IMR-90 (cell line): ENCODE results near the gene NREP. TPM values are rescaled to one million over a fixed set of nuclear protein-coding genes. Genes with fewer than 3 reads are reported as not detected.
A peak's percentile ranks its signal among the peaks of the same experiment; 100 is the strongest.

Source experiments
- ATAC-seq: fragments of 200-7000 bp; cut with Tn5 transposase; 2 replicates; pipeline ENCODE4 v1.9.1; 2020; ENCODE audit warnings: low read depth, mild to moderate bottlenecking, moderate library complexity
- BruUV-seq: library from RNA; stranded (reverse); fragments of 400-500 nt; replicated peaks from 2 replicates; lab custom pipeline; 2021; lab: Mats Ljungman, UMichigan
- CTCF ChIA-PET: fragments of 300-600 bp; formaldehyde crosslinking; extraction: SDS; loops from one replicate; lab custom pipeline; 2021; ENCODE audit warnings: antibody characterized with exemption; lab: Yijun Ruan, JAX
- POLR2A ChIA-PET: fragments of 300-600 bp; sonication (Branson Sonifier 250); formaldehyde crosslinking; loops from one replicate; lab custom pipeline; 2022; ENCODE audit warnings: antibody characterized with exemption; ENCODE audit not compliant: unreplicated experiment; lab: Charles Lee
- DNase-seq: peaks from one replicate; pipeline ENCODE4 v3.0.0; 2013
- H2AFZ ChIP-seq: replicated peaks from 2 replicates; pipeline ENCODE3; 2013; ENCODE audit warnings: low read length, mild to moderate bottlenecking; ENCODE audit not compliant: poor library complexity
- H2AK5ac ChIP-seq: 2 replicates; pipeline ENCODE4 v1.6.1; 2013; ENCODE audit warnings: low read depth, low read length, inconsistent platforms
- H2AK9ac ChIP-seq: replicated peaks from 2 replicates; pipeline ENCODE3; 2013; ENCODE audit warnings: mild to moderate bottlenecking, low read depth, low read length, moderate library complexity; ENCODE audit not compliant: poor library complexity
- H2BK120ac ChIP-seq: 2 replicates; pipeline ENCODE4 v1.6.1; 2013; ENCODE audit warnings: low read depth, low read length, inconsistent platforms
- H2BK15ac ChIP-seq: 3 replicates; pipeline ENCODE4 v1.6.1; 2013; ENCODE audit warnings: low read depth, low read length, inconsistent platforms
- H2BK20ac ChIP-seq: 2 replicates; pipeline ENCODE4 v1.6.1; 2013; ENCODE audit warnings: low read depth, mild to moderate bottlenecking, inconsistent platforms, low read length, moderate library complexity
- H2BK5ac ChIP-seq: 2 replicates; pipeline ENCODE4 v1.6.1; 2013; ENCODE audit warnings: mild to moderate bottlenecking, low read depth, low read length, inconsistent platforms; ENCODE audit not compliant: poor library complexity, severe bottlenecking
- H3K14ac ChIP-seq: replicated peaks from 2 replicates; pipeline ENCODE4 v1.6.1; 2013; ENCODE audit warnings: low read depth, low read length, inconsistent platforms
- H3K18ac ChIP-seq: 2 replicates; pipeline ENCODE4 v1.6.1; 2013; ENCODE audit warnings: low read depth, low read length, control low read depth
- H3K23ac ChIP-seq: 2 replicates; pipeline ENCODE4 v1.6.1; 2013; ENCODE audit warnings: low read depth, low read length, inconsistent platforms
- H3K27ac ChIP-seq: 2 replicates; pipeline ENCODE4 v1.5.1; 2013; ENCODE audit warnings: mild to moderate bottlenecking, control low read depth, low read length; ENCODE audit not compliant: insufficient read depth
- H3K27me3 ChIP-seq: 2 replicates; pipeline ENCODE4 v1.6.1; 2013; ENCODE audit warnings: low read length; ENCODE audit not compliant: control insufficient read depth, insufficient read depth
- H3K36me3 ChIP-seq: 2 replicates; pipeline ENCODE4 v1.6.1; 2013; ENCODE audit warnings: low read length, mixed read lengths; ENCODE audit not compliant: control insufficient read depth, insufficient read depth
- H3K4ac ChIP-seq: 2 replicates; pipeline ENCODE4 v1.6.1; 2013; ENCODE audit warnings: low read depth, low read length, inconsistent platforms
- H3K4me1 ChIP-seq: 2 replicates; pipeline ENCODE4 v1.6.1; 2013; ENCODE audit warnings: low read length, mixed read lengths; ENCODE audit not compliant: control insufficient read depth, insufficient read depth
- H3K4me2 ChIP-seq: 2 replicates; pipeline ENCODE4 v1.6.1; 2013; ENCODE audit warnings: low read depth, mild to moderate bottlenecking, control low read depth, low read length, moderate library complexity
- H3K4me3 ChIP-seq: 2 replicates; pipeline ENCODE4 v1.5.1; 2013; ENCODE audit warnings: low read depth, mild to moderate bottlenecking, control low read depth, low read length, moderate library complexity; ENCODE audit not compliant: insufficient read depth
- H3K56ac ChIP-seq: 2 replicates; pipeline ENCODE4 v1.6.1; 2013; ENCODE audit warnings: low read length, inconsistent platforms; ENCODE audit not compliant: insufficient read depth; ENCODE audit errors: extremely low read depth
- H3K79me1 ChIP-seq, 2 experiments: 2 replicates each; pipeline ENCODE4 v1.6.1; 2013; ENCODE audit warnings: low read length in 2 of 2, inconsistent platforms in 1 of 2, low read depth in 1 of 2
- H3K9ac ChIP-seq: 2 replicates; pipeline ENCODE4 v1.6.1; 2013; ENCODE audit warnings: low read depth, low read length, control low read depth
- H3K9me1 ChIP-seq: 2 replicates; pipeline ENCODE4 v1.6.1; 2013; ENCODE audit warnings: low read length, inconsistent platforms; ENCODE audit not compliant: insufficient read depth
- H3K9me3 ChIP-seq: 2 replicates; pipeline ENCODE4 v1.6.1; 2013; ENCODE audit warnings: low read length; ENCODE audit not compliant: control insufficient read depth, insufficient read depth
- H4K20me1 ChIP-seq: 2 replicates; pipeline ENCODE4 v1.6.1; 2013; ENCODE audit warnings: low read length, inconsistent platforms; ENCODE audit not compliant: insufficient read depth
- H4K5ac ChIP-seq: 2 replicates; pipeline ENCODE4 v1.6.1; 2013; ENCODE audit warnings: mild to moderate bottlenecking, low read depth, low read length, control low read depth
- H4K8ac ChIP-seq, 2 experiments: 2 replicates each; pipeline ENCODE4 v1.6.1; 2013; ENCODE audit warnings: low read depth in 2 of 2, low read length in 2 of 2, control low read depth in 1 of 2, inconsistent platforms in 1 of 2
- H4K91ac ChIP-seq: 2 replicates; pipeline ENCODE4 v1.6.1; 2013; ENCODE audit warnings: low read depth, low read length, inconsistent platforms; ENCODE audit not compliant: insufficient read depth
- CEBPB ChIP-seq: IDR thresholded peaks from 2 replicates; pipeline ENCODE4 v1.6.1; 2012; ENCODE audit warnings: low read depth, low read length, improper control_type of control experiment
- CHD1 ChIP-seq: IDR thresholded peaks from 2 replicates; pipeline ENCODE4 v1.6.1; 2012; ENCODE audit warnings: low read depth, low read length, improper control_type of control experiment
- FOS ChIP-seq: fragments of 150-350 bp; IDR thresholded peaks from 2 replicates; pipeline ENCODE4 v1.6.1; 2016; ENCODE audit warnings: low read depth, low read length
- MAFK ChIP-seq: IDR thresholded peaks from 2 replicates; pipeline ENCODE4 v1.6.1; 2012; ENCODE audit warnings: low read depth, low read length, improper control_type of control experiment
- MAZ ChIP-seq: IDR thresholded peaks from 2 replicates; pipeline ENCODE4 v1.6.1; 2012; ENCODE audit warnings: low read depth, mild to moderate bottlenecking, low read length, improper control_type of control experiment, moderate library complexity, borderline replicate concordance
- NFE2L2 ChIP-seq: fragments of 150-350 bp; IDR thresholded peaks from 2 replicates; pipeline ENCODE4 v1.6.1; 2016; ENCODE audit warnings: low read depth, mild to moderate bottlenecking, low read length
- RAD21 ChIP-seq: IDR thresholded peaks from 2 replicates; pipeline ENCODE4 v1.6.1; 2012; ENCODE audit warnings: low read length, improper control_type of control experiment
- RCOR1 ChIP-seq: IDR thresholded peaks from 2 replicates; pipeline ENCODE4 v1.6.1; 2012; ENCODE audit warnings: mild to moderate bottlenecking, low read length, improper control_type of control experiment; ENCODE audit not compliant: insufficient replicate concordance
- RFX5 ChIP-seq: IDR thresholded peaks from 2 replicates; pipeline ENCODE4 v1.8.0; 2012; ENCODE audit warnings: low read depth, mild to moderate bottlenecking, low read length, moderate library complexity
- WGBS, 2 experiments: methylation state at CpG; one replicate each; pipeline versions ENCODE4 v1.1.5 to v1.1.7; 2013; ENCODE audit warnings: missing lambda C conversion rate in 2 of 2; ENCODE audit not compliant: insufficient read length in 1 of 2; ENCODE audit errors: extremely low coverage in 2 of 2; 5-methylcytosine and 5-hydroxymethylcytosine counted together
- dilution Hi-C: fragments of 300-500 bp; cut with HindIII; formaldehyde crosslinking; loops from one replicate; pipeline ENCODE4 v1.14.3; 2018; ENCODE audit warnings: low sequenced_read_pairs; ENCODE audit not compliant: unreplicated experiment
- in situ Hi-C: fragments of 300-500 bp; cut with MboI; formaldehyde crosslinking; loops from 3 replicates; pipeline ENCODE4 v1.14.3; 2019; ENCODE audit warnings: low sequenced_read_pairs, inconsistent platforms, mixed read lengths
- intact Hi-C: fragments of 100-400 bp; cut with micrococcal nuclease; formaldehyde crosslinking; loops from 2 replicates; pipeline ENCODE4 v1.10.0; 2022
- polyA plus RNA-seq, 3 experiments: library from polyadenylated mRNA; depleted of rRNA; stranded (reverse); fragments of >200 nt; gene quantifications; 2 replicates each; pipeline ENCODE4 v1.2.3, GENCODE V29; 2012; ENCODE audit warnings: low replicate concordance in 1 of 3
- total RNA-seq: library from RNA; depleted of rRNA; stranded (reverse); fragments of >200 nt; gene quantifications from 2 replicates; pipeline ENCODE4 v1.2.3, GENCODE V29; 2012
- TF ChIP-seq, protein P1 (sequence below): conservative IDR thresholded peaks from 2 replicates; pipeline ENCODE4 v1.5.1; 2012; ENCODE audit warnings: mild to moderate bottlenecking, low read depth, low read length, improper control_type of control experiment

The NREP gene
- total and polyA plus RNA-seq, 2 of the 4 experiments (the other 2 are of a cell fraction) = 178 to 277 TPM

- H2AK5ac ChIP-seq = no peak overlapping the region
- no peaks in the 10 kb centered on the region for H3K79me1 ChIP-seq
- intact Hi-C loops (no loop called here), dilution Hi-C loops (no loop called here), in situ Hi-C loops (no loop called here)
- H2BK20ac ChIP-seq = 0 out of 2 replicates have a peak overlapping the region, but pooled peaks have one; percentile 2
- no peaks in the 10 kb centered on the region for H4K20me1 ChIP-seq
- no peaks in the 10 kb centered on the region for H3K9me3 ChIP-seq
- H3K27ac ChIP-seq = no peak overlapping the region
- no peak for TF ChIP-seq CEBPB
- TF ChIP-seq MAZ = no peak
- TF ChIP-seq, protein P1, sequence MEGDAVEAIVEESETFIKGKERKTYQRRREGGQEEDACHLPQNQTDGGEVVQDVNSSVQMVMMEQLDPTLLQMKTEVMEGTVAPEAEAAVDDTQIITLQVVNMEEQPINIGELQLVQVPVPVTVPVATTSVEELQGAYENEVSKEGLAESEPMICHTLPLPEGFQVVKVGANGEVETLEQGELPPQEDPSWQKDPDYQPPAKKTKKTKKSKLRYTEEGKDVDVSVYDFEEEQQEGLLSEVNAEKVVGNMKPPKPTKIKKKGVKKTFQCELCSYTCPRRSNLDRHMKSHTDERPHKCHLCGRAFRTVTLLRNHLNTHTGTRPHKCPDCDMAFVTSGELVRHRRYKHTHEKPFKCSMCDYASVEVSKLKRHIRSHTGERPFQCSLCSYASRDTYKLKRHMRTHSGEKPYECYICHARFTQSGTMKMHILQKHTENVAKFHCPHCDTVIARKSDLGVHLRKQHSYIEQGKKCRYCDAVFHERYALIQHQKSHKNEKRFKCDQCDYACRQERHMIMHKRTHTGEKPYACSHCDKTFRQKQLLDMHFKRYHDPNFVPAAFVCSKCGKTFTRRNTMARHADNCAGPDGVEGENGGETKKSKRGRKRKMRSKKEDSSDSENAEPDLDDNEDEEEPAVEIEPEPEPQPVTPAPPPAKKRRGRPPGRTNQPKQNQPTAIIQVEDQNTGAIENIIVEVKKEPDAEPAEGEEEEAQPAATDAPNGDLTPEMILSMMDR = no peak
- no peak for TF ChIP-seq CHD1
- no peak for TF ChIP-seq NFE2L2
- TF ChIP-seq RFX5 = no peak
- TF ChIP-seq RCOR1 = no peak
- no peak for TF ChIP-seq FOS
- TF ChIP-seq MAFK = no peak
- TF ChIP-seq RAD21 = no peak
- H3K23ac ChIP-seq = no peak overlapping the region
- H2BK15ac ChIP-seq = no peak overlapping the region
- no peak overlapping the region for H4K91ac ChIP-seq
- no peak overlapping the region for H3K9ac ChIP-seq
- ChIA-PET POLR2A (no interaction called here), CTCF (no interaction called here)
- H2AFZ ChIP-seq = no peak overlapping the region
- no peak overlapping the region for H3K18ac ChIP-seq
- no peak overlapping the region for H2BK5ac ChIP-seq
- no peak overlapping the region for H2BK120ac ChIP-seq
- no peak for DNase-seq
- no peak for ATAC-seq
- no TSS peak for BruUV-seq
- no peak overlapping the region for H4K5ac ChIP-seq
- H3K9me1 ChIP-seq = no peaks in the 10 kb centered on the region
- H3K4me3 ChIP-seq = no peak overlapping the region
- no peaks in the 10 kb centered on the region for H3K27me3 ChIP-seq
- no peak overlapping the region for H2AK9ac ChIP-seq
- WGBS, 2 experiments = no CpG with 5 or more reads among the region's 2 CpGs
- H4K8ac ChIP-seq = no peak overlapping the region
- no peak overlapping the region for H3K56ac ChIP-seq
- H3K36me3 ChIP-seq = no peaks in the 10 kb centered on the region
- H3K4me2 ChIP-seq = no peak overlapping the region
- H3K4me1 ChIP-seq = no peaks in the 10 kb centered on the region
- no peak overlapping the region for H3K14ac ChIP-seq
- H3K4ac ChIP-seq = no peak overlapping the region
Observed at GRCh38 chr5:111806156-111806555, 49.2 kb upstream of the NREP start.
